Smooth muscle cell (in vitro differentiated cells): ENCODE results near the gene TIGD7. TPM values are rescaled to one million over a fixed set of nuclear protein-coding genes. Genes with fewer than 3 reads are reported as not detected.
A peak's percentile ranks its signal among the peaks of the same experiment; 100 is the strongest.

Experiments used
- DNase-seq: peaks from one replicate; lab custom pipeline; 2025; ENCODE audit not compliant: unreplicated experiment; lab: John Stamatoyannopoulos, UW
- H2AFZ ChIP-seq: fragments of 200-600 bp; sonication (generic); 2 replicates; pipeline ENCODE4 v1.6.0; 2016; ENCODE audit warnings: antibody characterized with exemption, low read depth, mild to moderate bottlenecking
- H3F3A ChIP-seq: fragments of 200-600 bp; sonication (generic); 2 replicates; pipeline ENCODE4 v1.6.0; 2017; ENCODE audit warnings: antibody characterized with exemption, low read depth
- H3K27ac ChIP-seq: fragments of 200-600 bp; sonication (generic); 2 replicates; pipeline ENCODE4 v1.5.1; 2016; ENCODE audit warnings: low read depth, mild to moderate bottlenecking
- H3K27me3 ChIP-seq: fragments of 200-600 bp; sonication (generic); 2 replicates; pipeline ENCODE4 v1.6.1; 2016; ENCODE audit warnings: low read depth, mild to moderate bottlenecking
- H3K36me3 ChIP-seq: fragments of 200-600 bp; sonication (generic); 2 replicates; pipeline ENCODE4 v1.5.1; 2016; ENCODE audit warnings: low read depth
- H3K4me1 ChIP-seq: fragments of 200-600 bp; sonication (generic); 2 replicates; pipeline ENCODE4 v1.5.1; 2016; ENCODE audit warnings: low read depth
- H3K4me2 ChIP-seq: fragments of 200-600 bp; sonication (generic); 2 replicates; pipeline ENCODE4 v1.6.0; 2016; ENCODE audit warnings: mild to moderate bottlenecking
- H3K4me3 ChIP-seq: fragments of 200-600 bp; sonication (generic); 2 replicates; pipeline ENCODE4 v1.5.1; 2016; ENCODE audit warnings: mild to moderate bottlenecking
- H3K79me2 ChIP-seq: fragments of 200-600 bp; sonication (generic); 2 replicates; pipeline ENCODE4 v1.6.0; 2016; ENCODE audit warnings: low read depth, mild to moderate bottlenecking
- H3K9ac ChIP-seq: fragments of 200-600 bp; sonication (generic); 2 replicates; pipeline ENCODE4 v1.6.0; 2016; ENCODE audit warnings: low read depth
- H3K9me3 ChIP-seq: fragments of 200-600 bp; sonication (generic); replicated peaks from 2 replicates; pipeline ENCODE4 v1.5.1; 2016; ENCODE audit warnings: low read depth
- H4K20me1 ChIP-seq: fragments of 200-600 bp; sonication (generic); 2 replicates; pipeline ENCODE4 v1.6.0; 2016; ENCODE audit warnings: low read depth
- CTCF ChIP-seq: fragments of 200-600 bp; sonication (generic); IDR thresholded peaks from 2 replicates; pipeline ENCODE4 v1.5.1; 2017; ENCODE audit warnings: borderline replicate concordance, mild to moderate bottlenecking, antibody characterized with exemption; ENCODE audit not compliant: insufficient read depth, poor library complexity, severe bottlenecking
- WGBS: methylation state at CpG from one replicate; pipeline ENCODE4 v1.1.7; 2016; ENCODE audit warnings: low lambda C conversion rate; 5-methylcytosine and 5-hydroxymethylcytosine counted together
- polyA plus RNA-seq: library from polyadenylated mRNA; unstranded; fragments of >200 nt; fragmentation: Nextera tagmentation; extraction: Ambion mirVana; gene quantifications from 2 replicates; pipeline ENCODE4 v1.2.1, GENCODE V29; 2016
- total RNA-seq: library from RNA; depleted of rRNA; stranded (reverse); fragments of >200 nt; gene quantifications from 2 replicates; pipeline ENCODE4 v1.2.3, GENCODE V29; 2014

TIGD7 gene
- total and polyA plus RNA-seq, 2 experiments from 2014 or later, result 3.6 to 5.0 TPM

DNA sequence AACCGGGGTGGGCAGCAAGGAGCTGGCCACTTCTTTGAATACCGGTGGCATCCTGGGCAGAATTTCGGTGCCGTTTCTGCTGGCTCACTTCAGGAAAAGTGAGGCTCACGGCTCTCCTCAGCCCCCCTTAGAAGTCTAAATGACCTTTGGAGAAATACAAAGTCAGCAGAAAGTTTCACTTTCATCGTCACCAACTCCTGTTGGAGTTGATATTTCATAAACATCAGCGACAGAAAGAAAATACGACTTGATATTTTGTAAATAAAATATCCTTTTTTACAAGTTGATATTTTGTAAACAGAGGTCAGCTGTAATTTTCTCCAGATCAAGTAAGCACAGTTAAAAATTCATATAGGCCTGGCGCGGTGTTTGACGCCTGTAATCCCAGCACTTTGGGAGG, 848 bp upstream of the TIGD7 start:
- H3K79me2 ChIP-seq, result peaks cover 8% of the 10 kb centered on the region
- no peak for DNase-seq
- no peaks in the 10 kb centered on the region for H3K27me3 ChIP-seq
- no peak overlapping the region for H3K9ac ChIP-seq
- H4K20me1 ChIP-seq, result no peaks in the 10 kb centered on the region
- H3K4me2 ChIP-seq, result peak overlapping the region; percentile 94
- H3F3A ChIP-seq, result peaks cover 4% of the 10 kb centered on the region
- peak overlapping the region; percentile 90 for H3K27ac ChIP-seq
- peaks cover 27% of the 10 kb centered on the region for H3K9me3 ChIP-seq
- TF ChIP-seq CTCF, result no peak
- peak overlapping the region; percentile 77 for H3K4me3 ChIP-seq
- H3K4me1 ChIP-seq, result peaks cover 11% of the 10 kb centered on the region
- H3K36me3 ChIP-seq, result peaks cover 39% of the 10 kb centered on the region
- WGBS, result 86% methylated on average over 11 of the region's 11 CpGs
- H2AFZ ChIP-seq, result no peak overlapping the region

DNA sequence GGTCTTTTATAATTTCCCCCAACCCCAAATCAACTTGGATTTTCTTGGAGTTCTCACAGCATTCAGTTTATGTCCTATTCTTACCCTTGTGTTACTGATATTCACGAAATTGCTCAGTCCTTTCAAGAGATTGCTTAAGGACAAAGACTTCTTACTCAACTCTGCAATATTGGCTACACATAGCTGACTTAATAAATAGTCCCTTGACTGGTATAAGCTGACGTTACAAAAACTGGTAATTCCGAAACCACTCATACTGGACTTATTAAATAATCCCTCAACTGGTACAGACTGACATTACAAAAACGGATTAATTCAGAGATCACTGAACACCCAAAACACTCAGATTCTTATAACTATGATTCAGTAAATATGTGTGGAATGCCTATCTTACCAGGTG, 860 bp downstream of the TIGD7 start:
- TF ChIP-seq CTCF, result no peak
- 73% methylated on average over 4 of the region's 4 CpGs for WGBS
- Histone ChIP-seq H3K4me1 (peaks cover 11% of the 10 kb centered on the region), H3K27me3 (no peaks in the 10 kb centered on the region), H3K4me3 (peak overlapping the region; percentile 77), H3K79me2 (peaks cover 8% of the 10 kb centered on the region), H3K36me3 (peaks cover 50% of the 10 kb centered on the region), H3K27ac (peak overlapping the region; percentile 90), H3K9me3 (peaks cover 39% of the 10 kb centered on the region), H3K4me2 (peak overlapping the region; percentile 94), H4K20me1 (no peaks in the 10 kb centered on the region), H2AFZ (peak overlapping the region; percentile 88), H3F3A (peaks cover 4% of the 10 kb centered on the region), H3K9ac (no peak overlapping the region)
- DNase-seq, result no peak

- TF ChIP-seq CTCF, result no peak
- Histone ChIP-seq H3K9me3 (peaks cover 62% of the 10 kb centered on the region), H3K9ac (no peak overlapping the region), H4K20me1 (no peaks in the 10 kb centered on the region), H3K36me3 (peaks cover 49% of the 10 kb centered on the region), H3K4me2 (no peak overlapping the region), H3K4me3 (no peak overlapping the region), H3K27me3 (no peaks in the 10 kb centered on the region), H3K4me1 (no peaks in the 10 kb centered on the region), H3K27ac (no peak overlapping the region), H3K79me2 (peaks cover 17% of the 10 kb centered on the region), H3F3A (no peaks in the 10 kb centered on the region), H2AFZ (no peak overlapping the region)
- WGBS, result 97% methylated on average over 13 of the region's 13 CpGs
- DNase-seq, result no peak
These were observed 9.4 kb downstream of the TIGD7 start for GRCh38 chr16:3295783-3296182.

DNA sequence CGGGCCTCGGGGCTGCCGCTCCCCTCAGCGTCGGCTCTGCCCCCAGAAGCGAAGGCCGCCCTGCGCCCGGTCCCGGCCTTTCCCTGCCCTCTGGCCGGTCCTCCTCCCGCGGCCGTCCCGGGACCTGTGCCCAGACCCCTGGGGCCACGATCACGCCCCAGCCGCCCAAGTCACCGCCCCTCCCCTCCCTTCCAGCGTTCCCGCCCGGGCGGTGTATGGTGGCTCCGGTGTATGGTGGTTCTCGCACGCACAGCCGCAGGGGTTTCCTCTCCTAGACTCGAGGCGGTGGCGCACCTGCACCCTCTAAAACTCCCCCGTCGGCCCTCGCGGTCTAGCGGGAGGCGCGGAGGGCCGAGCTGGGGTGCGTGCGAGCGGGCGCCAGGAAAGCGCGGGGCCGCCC, 10.0 kb downstream of the TIGD7 start:
- H3K4me2 ChIP-seq, result no peak overlapping the region
- WGBS, result 98% methylated on average over 43 of the region's 45 CpGs
- H3K4me1 ChIP-seq, result no peaks in the 10 kb centered on the region
- no peak overlapping the region for H3K9ac ChIP-seq
- no peak overlapping the region for H3K4me3 ChIP-seq
- peaks cover 53% of the 10 kb centered on the region for H3K36me3 ChIP-seq
- H3K9me3 ChIP-seq, result peaks cover 64% of the 10 kb centered on the region
- no peak overlapping the region for H3K27ac ChIP-seq
- TF ChIP-seq CTCF, result no peak
- no peaks in the 10 kb centered on the region for H4K20me1 ChIP-seq
- H3K79me2 ChIP-seq, result peaks cover 23% of the 10 kb centered on the region
- no peaks in the 10 kb centered on the region for H3F3A ChIP-seq
- no peaks in the 10 kb centered on the region for H3K27me3 ChIP-seq
- no peak for DNase-seq
- H2AFZ ChIP-seq, result no peak overlapping the region
